ENCODE results near the gene ABAT. TPM values are rescaled to one million over a fixed set of nuclear protein-coding genes. Genes with fewer than 3 reads are reported as not detected.
A peak's percentile ranks its signal among the peaks of the same experiment; 100 is the strongest.

The ABAT gene
- total RNA-seq, 2 donors from 2014 or later: 27.0 to 40.2 TPM

DNA sequence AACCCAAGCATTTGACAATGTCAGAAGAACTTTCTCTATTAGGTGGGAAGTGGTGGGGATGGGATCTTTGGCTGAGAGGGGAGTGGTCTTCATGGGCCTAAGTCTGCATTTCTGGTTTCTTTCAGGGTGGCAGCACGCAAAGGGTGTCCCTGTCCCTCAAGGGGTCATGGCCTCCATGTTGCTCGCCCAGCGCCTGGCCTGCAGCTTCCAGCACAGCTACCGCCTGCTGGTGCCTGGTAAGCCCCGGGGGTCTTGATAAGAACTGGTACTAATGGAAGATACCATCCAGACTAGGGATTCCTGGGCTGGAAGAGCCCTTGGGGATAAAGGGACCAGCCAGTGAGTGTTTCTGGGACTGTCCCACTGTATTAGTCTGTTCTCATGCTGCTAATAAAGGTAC is 61.2 kb downstream of the ABAT start:
- intact Hi-C loops (cut with DNase I): loop anchor here (10.0 kb wide), 1 partner anchor 51 kb away; no protein-coding TSS in a partner anchor
- WGBS, 2 donors: 72 to 83% methylated on average over 3 to 5 of the region's 5 CpGs

DNA sequence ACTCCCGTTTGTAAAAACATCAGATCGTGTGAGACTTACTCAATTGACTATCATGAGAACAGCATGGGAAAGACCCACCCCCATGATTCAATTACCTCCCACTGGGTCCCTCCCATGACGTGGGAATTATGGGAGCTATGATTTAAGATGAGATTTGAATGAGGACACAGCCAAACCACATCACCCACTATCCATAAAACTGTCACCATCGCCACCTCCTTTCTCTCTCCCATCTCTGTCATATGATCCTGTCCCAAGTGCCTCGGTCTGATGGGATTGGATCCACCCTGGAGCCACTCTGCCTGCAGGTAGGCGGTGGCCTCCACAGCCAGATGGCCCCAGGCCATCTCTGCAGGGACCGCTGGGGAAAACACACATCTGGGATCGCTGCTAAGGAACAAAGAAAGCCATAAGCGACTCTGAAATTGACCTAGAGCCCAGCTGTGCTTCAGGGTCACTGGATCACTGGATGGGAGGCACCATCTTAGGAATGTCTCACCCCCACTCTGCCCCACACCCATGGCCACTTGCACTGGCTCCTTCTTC is 61.8 kb downstream of the ABAT start:
- DNase-seq (peak; percentile 41 to 78 (median 68)), ATAC-seq (peak; percentile 31)
- Histone ChIP-seq H3K27me3 (no peaks in the 10 kb centered on the region), H3K9me3 (no peaks in the 10 kb centered on the region), H3K4me3 (no peak overlapping the region), H3K4me1 (peaks cover 52% of the 10 kb centered on the region), H3K36me3 (replicated peaks in 1 of 2; ENCODE audit: insufficient read depth in 1 of 2, low read depth in 2 of 2) (no peaks in the 10 kb centered on the region), H3K27ac (peak overlapping the region; percentile 12 to 78 (median 70))
- WGBS, 2 donors: 48 to 57% methylated on average over 7 to 9 of the region's 9 CpGs
- intact Hi-C loops (cut with DNase I): loop anchor here (10.0 kb wide), 1 partner anchor 51 kb away; no protein-coding TSS in a partner anchor
- no peak for TF ChIP-seq CTCF (IDR thresholded peaks at IDR 0.05)
- no peak for TF ChIP-seq POLR2A (IDR thresholded peaks at IDR 0.05)

More for the DNA sequence above, 61.2 kb downstream of the ABAT start:
- no peaks in the 10 kb centered on the region for H3K9me3 ChIP-seq
- ATAC-seq (no peak), DNase-seq (no peak)
- no peaks in the 10 kb centered on the region for H3K36me3 ChIP-seq (replicated peaks in 1 of 2; ENCODE audit: insufficient read depth in 1 of 2, low read depth in 2 of 2)
- peak overlapping the region in 3 of 4 donors; percentile 6 to 44 (median 31) for H3K27ac ChIP-seq
- TF ChIP-seq CTCF (IDR thresholded peaks at IDR 0.05) (no peak), POLR2A (IDR thresholded peaks at IDR 0.05) (no peak)
- peaks cover 52% of the 10 kb centered on the region for H3K4me1 ChIP-seq
- no peaks in the 10 kb centered on the region for H3K27me3 ChIP-seq
- no peak overlapping the region for H3K4me3 ChIP-seq

GRCh38 chr16:8739151-8739550 is 64.7 kb downstream of the ABAT start:
- intact Hi-C loops (cut with DNase I): loop anchor here (10.0 kb wide), 1 partner anchor 54 kb away; no protein-coding TSS in a partner anchor
- Histone ChIP-seq H3K9me3 (no peaks in the 10 kb centered on the region), H3K4me1 (peaks cover 65% of the 10 kb centered on the region), H3K36me3 (replicated peaks in 1 of 2; ENCODE audit: insufficient read depth in 1 of 2, low read depth in 2 of 2) (no peaks in the 10 kb centered on the region), H3K4me3 (no peak overlapping the region), H3K27me3 (no peaks in the 10 kb centered on the region), H3K27ac (peak overlapping the region in 3 of 4 donors; percentile 73 to 91 (median 91))
- ATAC-seq (no peak), DNase-seq (no peak)
- WGBS, 2 donors: 78 to 94% methylated on average over 6 of the region's 6 CpGs
- no peak for TF ChIP-seq CTCF (IDR thresholded peaks at IDR 0.05)
- no peak for TF ChIP-seq POLR2A (IDR thresholded peaks at IDR 0.05)

GRCh38 chr16:8739989-8740704 is 65.7 kb downstream of the ABAT start:
- WGBS, 2 donors: 23 to 30% methylated on average over 9 to 13 of the region's 13 CpGs

More at GRCh38 chr16:8739989-8740704, 65.7 kb downstream of the ABAT start:
- no peak overlapping the region for H3K4me3 ChIP-seq
- H3K9me3 ChIP-seq: no peaks in the 10 kb centered on the region
- peaks cover 65% of the 10 kb centered on the region for H3K4me1 ChIP-seq
- no peaks in the 10 kb centered on the region for H3K36me3 ChIP-seq (replicated peaks in 1 of 2; ENCODE audit: insufficient read depth in 1 of 2, low read depth in 2 of 2)
- DNase-seq: peak; percentile 26 to 53 (median 36)
- no peaks in the 10 kb centered on the region for H3K27me3 ChIP-seq
- TF ChIP-seq POLR2A (IDR thresholded peaks at IDR 0.05) (no peak), CTCF (IDR thresholded peaks at IDR 0.05) (no peak)
- ATAC-seq: peak; percentile 30
- H3K27ac ChIP-seq: peak overlapping the region; percentile 73 to 91 (median 89)
- intact Hi-C loops (cut with DNase I): loop anchor here (10.0 kb wide), 1 partner anchor 55 kb away; no protein-coding TSS in a partner anchor
